T-helper 9 cell (primary cell): Measurements from ENCODE around the gene WDR27.
A peak's percentile ranks its signal among the peaks of the same experiment; 100 is the strongest.

ENCODE experiments used
- DNase-seq: peaks from one replicate; pipeline ENCODE4 v3.0.0-alpha.2; 2020
- total RNA-seq, 2 donors: gene quantifications; one replicate each; lab custom pipeline; 2026; lab: John Stamatoyannopoulos, UW

WDR27 gene
- total RNA-seq = 17.1 to 17.2 reads per million in 2 donors

DNA sequence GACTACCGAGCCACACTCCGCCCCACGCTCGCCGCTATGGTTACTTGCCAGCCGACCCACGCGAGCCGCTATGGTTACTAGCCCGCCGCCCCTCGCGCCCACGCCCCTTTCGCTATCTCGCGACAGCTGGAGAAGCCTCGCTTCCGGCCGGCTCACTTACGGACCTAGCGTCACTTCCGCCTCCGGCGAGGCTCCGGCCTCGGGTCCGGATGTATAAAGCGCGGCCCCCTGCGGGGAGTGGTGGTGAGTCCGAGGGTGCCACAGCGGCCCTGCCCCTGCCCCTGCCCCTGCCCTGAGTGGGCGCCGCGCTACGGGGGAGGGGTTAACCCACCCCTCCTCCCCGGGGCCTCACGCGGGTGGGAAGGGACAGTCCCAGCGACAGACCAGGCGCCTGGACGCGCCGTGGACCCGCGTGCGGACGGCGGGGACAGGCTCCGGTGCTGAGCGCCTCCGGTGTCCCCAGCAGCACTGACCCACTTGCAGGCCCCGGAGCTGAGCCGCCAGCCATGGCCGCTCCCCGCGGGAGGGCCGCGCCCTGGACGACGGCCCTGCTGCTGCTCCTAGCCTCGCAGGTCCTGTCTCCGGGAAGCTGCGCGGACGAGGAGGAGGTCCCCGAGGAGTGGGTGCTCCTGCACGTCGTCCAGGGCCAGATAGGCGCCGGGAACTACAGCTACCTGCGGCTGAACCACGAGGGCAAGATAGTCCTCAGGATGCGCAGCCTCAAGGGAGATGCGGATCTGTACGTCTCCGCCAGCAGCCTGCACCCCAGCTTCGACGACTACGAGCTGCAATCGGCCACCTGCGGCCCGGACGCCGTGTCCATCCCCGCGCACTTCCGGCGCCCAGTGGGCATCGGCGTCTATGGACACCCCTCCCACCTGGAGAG, at the start of gene WDR27, which contains the start of gene C6orf120:
TSS of gene WDR27 (minus strand) at position 76 of the 886 bp plus-strand sequence. CDS start 13,024 bp downstream, outside the sequence.
TSS of gene C6orf120 (plus strand) at position 173 of the 886 bp plus-strand sequence. CDS start at position 507, 334 bp downstream.
- peak; percentile 95 for DNase-seq

DNA sequence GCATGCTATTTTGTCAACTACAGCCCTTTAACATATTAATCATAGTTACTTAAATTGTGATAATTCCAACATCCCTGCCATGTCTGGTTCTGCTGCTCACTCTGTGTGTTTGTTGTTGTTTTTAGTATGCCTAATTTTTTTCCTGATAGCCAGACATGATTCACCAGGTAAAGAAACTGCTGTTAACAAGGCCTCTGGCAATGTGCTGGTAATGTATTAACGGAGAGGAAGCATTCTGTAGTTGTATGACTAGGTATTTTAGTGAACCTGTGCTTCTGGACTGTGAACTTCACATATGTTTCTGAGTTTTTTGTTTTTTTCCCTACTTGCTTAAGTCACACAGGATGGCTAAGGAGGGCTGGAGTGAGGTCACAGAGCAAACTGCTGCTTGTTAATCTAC, 44.7 kb upstream of the WDR27 start:
- no peak for DNase-seq

DNA sequence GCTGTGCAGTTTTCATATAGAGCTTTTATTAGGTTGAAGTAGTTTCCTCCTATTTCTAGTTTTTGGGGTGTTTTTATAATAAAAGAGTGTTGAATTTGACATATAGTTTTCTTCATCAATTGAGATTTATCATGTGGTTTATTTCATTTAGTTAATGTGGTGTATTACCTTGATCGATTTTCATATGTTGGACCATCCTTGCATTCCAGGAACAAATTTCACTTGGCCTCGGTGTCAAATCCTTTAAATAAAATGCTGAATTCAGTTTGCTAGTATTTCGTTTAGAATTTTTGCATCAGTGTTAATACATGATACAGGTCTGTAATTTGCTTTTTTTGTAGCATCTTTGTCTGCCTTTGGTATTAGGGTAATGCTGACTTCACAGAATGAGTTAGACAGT, 43.6 kb upstream of the WDR27 start:
- no peak for DNase-seq

DNA sequence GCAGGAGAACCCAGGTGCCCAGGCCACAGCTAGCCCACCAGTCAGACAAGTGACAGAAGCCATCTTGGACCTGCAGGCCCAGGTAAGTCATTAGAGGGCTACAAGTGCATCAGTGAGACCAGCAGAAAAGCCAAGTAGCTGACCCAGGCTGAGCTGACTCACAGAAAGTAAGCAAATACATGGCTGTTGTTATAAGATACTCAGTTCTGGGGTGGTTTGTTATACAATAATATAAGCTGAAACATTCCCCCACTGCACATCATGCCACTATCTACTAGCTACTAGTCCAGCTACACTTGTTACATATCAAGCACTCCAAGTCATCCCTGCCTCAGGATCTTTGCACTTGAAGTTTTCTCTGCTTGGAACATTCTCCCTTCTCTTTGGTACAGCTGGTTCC, 39.5 kb upstream of the WDR27 start:
- no peak for DNase-seq

DNA sequence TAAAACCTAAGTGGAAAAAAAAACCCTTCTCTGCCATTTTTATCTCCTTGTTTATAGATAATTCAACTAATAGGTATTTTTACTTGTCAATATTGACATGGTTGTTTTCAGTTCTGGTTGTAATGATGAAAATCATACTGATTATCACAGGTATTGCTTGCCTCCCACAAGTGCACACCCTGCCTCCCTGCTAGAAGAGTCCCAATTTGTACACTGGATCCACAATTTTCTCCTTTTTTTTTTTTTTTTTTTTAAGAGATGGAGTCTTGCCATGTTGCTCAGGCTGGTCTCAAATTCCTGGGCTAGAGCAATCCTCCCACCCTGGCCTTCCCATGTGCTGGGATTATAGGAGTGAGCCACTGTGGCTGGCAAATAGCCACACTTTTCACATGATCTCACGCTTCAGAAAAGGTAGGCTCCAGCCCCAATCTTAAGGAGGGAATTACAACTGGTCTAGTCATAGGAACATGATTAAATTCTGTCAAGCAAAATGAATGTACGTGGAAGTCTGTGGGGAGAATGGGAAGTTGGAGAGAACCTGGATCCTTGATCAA, 37.2 kb upstream of the WDR27 start:
- no peak for DNase-seq

- no peak for DNase-seq
Observed at GRCh38 chr6:169738204-169738975, 36.6 kb upstream of the WDR27 start.

DNA sequence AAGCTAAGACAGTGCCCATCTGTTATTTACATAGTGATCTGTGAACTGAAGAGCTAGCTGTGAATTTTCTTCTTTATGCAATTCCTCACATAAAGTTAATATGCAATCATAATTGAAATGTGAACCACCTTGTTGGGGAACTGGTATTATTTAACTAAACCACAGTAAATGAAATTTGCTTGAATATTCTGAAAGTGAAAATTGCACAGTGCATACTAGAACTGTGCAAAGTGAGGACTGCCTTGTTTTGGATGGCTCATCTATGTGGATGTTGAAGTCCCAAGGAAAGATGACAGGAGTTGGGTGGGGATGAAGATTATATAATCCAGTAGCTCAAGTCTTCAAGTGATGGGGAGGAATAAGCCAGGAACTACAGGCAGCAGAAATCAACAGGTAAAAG, 28.1 kb upstream of the WDR27 start:
- DNase-seq = no peak

GRCh38 chr6:169726963-169727362, 25.1 kb upstream of the WDR27 start:
- DNase-seq = no peak

DNA sequence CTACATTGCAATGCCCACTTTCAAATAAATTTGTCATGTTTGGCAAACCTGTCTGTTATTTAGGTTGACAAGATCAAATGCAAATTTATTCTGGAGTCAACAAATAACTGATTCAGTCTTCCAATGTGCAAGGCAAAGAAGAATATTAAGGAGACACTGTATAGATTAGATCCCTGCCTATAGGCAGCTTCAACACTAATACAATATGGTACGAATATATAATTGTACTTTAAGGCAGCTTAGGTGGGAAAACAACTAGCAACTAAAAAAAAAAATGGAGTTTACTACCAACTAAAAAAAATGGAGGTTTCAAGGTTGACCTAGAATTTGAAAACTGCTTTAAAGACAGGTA, 24.2 kb upstream of the WDR27 start:
- no peak for DNase-seq

DNA sequence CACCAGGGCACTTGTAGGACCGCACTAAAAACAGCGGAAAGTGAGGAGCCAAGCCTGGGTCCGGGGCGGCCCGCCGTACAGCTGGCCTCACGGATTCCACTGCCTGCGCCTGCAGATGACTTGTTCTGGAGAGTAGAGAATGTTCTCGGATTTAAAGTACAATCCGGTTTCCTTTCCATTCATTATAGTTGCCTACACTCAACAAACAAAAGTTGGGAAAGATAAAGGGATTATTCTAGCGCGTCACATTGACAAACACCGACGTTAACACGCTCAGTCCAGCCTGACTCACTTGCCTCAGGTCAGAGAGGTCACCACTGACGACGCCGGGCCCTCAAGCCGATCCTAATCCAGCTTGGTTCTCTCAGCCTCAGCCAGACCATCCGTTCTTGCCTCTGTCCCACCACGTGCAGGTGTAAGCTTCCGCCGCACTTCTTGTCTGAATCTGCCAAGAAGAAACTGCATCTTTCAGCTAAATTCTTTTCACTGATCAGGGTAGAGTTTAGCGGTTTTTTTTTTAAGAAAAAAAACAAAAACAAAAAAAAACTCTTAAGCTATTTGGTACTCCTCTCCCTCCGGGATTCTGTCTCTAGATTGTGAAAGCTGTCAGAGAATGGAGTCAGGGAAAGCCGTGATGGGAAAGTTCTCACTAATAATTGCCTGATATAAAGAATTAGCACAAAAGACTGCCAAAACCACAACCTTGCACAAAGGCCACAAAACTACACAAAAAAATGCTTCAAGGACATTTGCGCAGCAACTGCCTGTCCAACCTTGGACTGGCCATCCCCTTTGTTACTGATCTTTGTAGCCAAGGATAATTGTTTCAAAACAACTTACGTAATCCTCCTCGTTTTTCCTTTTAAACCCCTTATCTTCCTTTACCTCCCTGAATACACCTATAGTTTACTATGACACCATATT, 23.6 kb upstream of the WDR27 start:
- DNase-seq = no peak

- peak; percentile 63 for DNase-seq
Observed at GRCh38 chr6:169724494-169725124, 22.8 kb upstream of the WDR27 start, which contains the start of gene PHF10. Gene PHF10 (minus strand): TSS chr6:169724500. CDS start chr6:169723931, 569 bp downstream.

GRCh38 chr6:169723991-169724493, 22.2 kb upstream of the WDR27 start:
- peak; percentile 37 for DNase-seq

DNA sequence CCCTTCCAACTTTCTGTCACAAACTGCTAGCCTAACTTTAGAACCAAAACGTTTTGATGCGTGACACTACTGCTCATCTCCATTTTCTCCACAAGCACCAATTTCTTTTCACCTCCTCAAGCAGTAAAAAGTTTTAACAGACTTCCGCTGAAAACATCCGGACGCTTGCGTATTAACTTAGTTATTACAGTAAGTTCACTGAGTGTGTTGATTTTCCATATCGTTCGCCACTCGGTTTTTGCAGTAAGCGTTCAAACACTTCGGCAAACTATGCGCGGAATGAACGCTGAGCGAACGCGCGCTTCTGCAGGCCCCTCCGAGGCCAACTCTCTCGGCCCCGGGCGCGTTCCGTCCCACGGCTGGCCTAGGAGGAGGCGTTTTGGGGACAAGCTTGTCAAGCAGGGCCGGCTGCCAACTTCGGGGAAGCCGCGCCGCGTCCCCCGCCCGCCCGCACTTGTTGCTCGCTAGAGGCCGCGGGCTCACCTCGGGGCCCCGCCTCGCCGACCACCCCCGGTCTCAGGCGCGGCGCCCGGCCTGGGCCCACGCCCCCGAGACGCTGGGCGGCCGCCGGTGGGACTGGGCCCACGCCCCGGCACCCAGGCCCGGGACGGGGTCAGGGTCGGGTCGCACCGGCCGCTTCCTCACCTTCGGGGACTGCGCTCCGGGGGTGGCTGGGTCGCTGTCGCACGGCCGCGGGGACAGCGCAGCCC, 21.5 kb upstream of the WDR27 start:
- peak; percentile 58 for DNase-seq

- DNase-seq = peak; percentile 20
Observed at GRCh38 chr6:169722362-169723199, 20.8 kb upstream of the WDR27 start.

DNA sequence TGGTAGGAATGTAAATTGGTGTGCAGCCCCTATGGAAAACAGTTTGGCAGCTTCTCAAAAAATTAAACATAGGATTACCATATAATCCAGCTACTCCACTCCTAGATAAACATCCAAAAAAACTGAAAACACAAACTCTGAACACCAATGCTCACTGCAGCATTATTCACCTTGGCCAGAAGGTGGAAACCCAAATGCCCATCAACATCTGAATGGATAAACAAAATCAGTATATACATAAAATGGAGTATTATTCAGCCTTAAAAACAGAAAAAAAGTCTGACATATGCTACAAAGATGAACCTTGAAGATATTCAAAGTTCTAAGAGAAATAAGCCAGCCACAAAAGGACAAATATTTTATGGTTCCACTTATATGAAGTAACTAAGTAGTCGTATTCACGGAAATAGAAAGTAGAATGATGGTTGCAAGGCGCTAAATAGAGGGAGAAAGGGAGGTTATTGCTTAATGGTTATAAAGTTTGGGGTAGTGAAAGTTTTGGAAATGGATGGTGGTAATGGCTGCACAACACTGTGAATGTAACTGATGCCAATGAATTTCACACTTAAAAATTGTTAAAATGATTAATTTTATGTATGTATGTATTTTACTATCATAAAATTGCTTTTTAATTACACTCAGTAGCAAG, 18.5 kb upstream of the WDR27 start:
- no peak for DNase-seq

GRCh38 chr6:169719117-169719516, 17.3 kb upstream of the WDR27 start:
- no peak for DNase-seq

GRCh38 chr6:169714595-169714994, 12.8 kb upstream of the WDR27 start:
- no peak for DNase-seq

- DNase-seq = no peak
Observed at GRCh38 chr6:169714178-169714577, 12.3 kb upstream of the WDR27 start.

- no peak for DNase-seq
Observed at GRCh38 chr6:169710009-169710408, 8.2 kb upstream of the WDR27 start.
